Ammon's horn (tissue), 1 donor: ENCODE data around the gene BCL7B.
"Not testable (repeated sequence)": the region's sequence is repeated elsewhere in the genome, so short reads cannot be mapped to it uniquely, and the experiment has no call there.

Experiments used
- DNase-seq: peaks from one replicate; pipeline ENCODE4 v3.0.0-alpha.2; 2016; ENCODE audit warnings: low spot score

BCL7B gene

DNA sequence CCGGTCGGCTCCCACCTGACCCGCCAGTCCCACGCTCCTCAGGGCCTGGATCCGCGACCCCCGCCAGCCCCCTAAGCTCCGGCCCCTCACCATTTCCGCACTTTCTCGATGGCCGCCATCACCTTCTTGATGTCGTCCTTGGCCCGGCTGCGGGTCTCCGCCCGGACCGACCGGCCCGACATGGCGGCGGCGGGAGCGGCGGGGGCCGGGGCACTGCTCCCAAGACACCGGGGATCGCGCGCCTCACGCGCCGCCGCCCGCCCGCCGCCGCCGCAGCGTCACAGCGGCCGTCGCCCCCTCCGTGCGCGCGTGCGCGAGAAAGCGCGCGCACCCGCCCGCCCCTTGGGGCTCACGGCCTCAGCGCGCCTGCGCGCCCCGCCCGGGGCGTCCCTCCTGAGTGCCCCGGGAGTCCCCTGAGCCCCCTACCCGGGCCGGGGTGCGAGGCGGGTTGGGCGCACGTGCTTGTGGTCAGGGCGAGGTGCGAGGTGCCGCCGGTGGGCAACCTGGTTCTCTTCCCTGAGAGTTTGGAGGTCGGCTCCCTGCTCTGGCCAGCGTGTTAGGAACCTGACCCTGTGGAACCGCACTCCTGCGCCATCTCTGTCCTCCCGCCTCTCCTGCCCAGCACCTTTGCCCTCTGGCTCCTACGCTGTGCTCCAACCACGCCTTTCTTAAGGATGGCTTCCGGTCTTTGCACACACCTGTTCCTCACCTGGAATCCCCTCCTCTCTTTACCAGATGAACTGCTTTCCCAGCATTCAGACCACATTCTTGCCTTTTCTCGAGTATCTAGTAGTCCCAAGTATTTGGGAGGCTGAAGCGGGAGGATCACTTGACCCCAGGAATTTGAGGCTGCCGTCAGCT, at the start of gene BCL7B:
BCL7B (minus strand) TSS at position 294 of the 861 bp plus-strand sequence; CDS start at position 182, 112 bp downstream.
- peak; percentile 54 for DNase-seq

GRCh38 chr7:73605601-73606220, 48.2 kb upstream of the BCL7B start:
- DNase-seq = no peak

GRCh38 chr7:73602721-73603651, 45.5 kb upstream of the BCL7B start:
- peak; percentile 58 for DNase-seq

DNA sequence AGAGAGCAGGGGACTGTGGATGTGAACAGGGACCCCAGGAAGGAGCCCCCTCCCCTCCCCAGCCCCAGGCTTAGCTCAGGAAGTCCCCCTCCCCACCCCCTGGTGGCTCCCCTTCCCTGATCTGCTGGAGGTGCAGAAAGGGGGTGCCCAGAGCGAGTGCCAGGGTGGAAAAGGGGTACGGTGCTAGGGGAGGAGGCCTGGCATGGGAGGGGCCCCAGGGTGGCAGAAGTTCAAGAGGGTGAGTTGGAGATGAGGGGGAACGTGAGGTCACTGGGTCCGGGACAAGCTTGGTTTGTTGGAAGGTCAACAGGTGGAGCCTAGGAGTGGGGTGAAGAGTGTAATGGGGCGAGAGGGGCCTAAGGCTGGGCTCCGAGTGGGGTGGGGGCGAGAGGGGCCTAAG, 42.4 kb upstream of the BCL7B start:
- no peak for DNase-seq

DNA sequence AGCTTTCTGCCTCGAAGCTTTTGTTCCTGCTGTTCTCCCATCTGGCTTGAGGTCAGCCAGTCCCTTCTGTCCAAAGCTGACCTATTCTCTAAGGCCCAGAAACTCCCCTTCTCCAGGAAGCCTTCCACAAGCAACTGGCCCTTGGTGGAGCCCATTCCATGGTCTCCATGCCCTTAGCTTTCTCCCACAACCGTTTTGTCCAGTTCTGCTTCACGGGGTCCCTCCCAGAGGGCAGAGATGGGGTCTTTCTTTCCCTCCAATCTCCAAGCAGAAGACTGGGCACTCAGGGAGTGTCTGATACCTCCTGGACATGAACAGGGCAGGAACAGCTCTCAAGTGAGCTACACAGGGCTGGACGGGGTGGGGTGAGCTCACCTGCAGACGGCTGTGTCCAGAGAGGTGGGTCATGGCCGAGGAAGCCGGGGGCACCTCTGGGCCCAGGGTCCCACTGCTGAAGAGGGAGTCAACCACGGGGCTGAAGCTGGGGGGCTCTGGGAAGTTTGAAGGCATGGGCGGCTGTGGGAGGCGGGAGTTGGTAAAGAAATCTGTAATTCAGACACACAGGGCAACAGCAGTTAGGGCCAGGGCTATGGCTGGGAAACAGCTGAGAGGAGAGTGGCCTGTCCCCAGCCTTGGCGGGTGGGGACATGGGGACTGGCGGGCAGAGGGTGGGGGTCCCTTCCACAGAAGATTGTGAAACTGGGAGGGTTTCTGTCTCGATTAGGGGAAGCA, 41.8 kb upstream of the BCL7B start:
- DNase-seq = no peak

DNA sequence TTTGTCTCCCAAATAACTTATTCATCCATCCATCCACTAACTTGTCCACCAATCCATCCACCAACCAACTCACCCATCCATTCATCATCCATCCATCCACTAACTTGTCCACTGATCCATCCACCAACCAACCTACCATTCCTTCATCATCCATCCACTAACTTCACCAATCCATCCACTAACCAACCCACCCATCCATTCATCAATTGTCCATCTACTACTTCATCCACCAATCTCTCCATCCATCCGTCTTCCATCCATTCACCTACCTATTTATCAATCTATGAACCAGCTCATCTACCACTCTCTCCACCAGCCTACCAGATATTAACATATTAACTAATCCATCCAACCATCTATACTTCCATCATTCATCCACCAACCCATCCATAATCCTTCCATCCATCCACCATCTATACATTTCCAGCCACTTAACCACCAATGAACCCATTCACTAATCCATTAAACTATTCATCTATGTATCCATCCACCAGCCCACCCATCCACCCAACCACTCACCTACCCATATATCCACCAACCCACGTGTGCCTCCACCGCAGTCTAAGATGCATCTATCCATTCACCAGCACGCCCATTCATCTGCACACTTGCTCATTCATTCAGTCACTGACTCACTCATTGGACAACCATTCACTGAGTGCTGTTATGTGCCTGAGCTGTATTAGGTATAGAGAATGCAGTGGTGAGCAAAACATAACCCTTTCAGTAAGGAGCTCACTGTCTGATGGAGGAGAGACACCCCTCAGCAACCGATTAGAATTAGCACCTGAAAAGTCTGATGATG, 40.7 kb upstream of the BCL7B start:
- DNase-seq = no peak

GRCh38 chr7:73596191-73597065, 38.9 kb upstream of the BCL7B start:
- no peak for DNase-seq

GRCh38 chr7:73595358-73595757, 37.9 kb upstream of the BCL7B start:
- DNase-seq = no peak

- no peak for DNase-seq
Measured at GRCh38 chr7:73593207-73594045, 35.9 kb upstream of the BCL7B start.

GRCh38 chr7:73586911-73587310, 29.4 kb upstream of the BCL7B start:
- no peak for DNase-seq

DNA sequence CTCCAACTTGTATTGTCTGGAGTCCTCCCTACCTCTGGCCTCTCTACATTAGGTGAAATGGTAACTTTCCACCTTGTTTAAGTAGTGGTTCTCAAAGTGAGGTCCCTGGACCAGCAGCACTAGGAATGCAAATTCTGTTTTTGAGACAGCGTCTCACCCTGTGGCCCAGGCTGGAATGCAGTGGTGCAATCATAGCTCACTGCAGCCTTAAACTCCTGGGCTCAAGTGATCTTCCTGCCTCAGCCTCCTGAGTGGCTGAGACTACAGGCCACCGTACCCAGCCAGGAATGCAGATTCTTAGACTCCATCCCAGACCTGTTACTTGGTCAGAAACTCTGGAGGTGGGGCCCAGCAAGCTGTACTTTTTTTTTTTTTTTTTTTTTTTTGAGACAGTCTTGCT, 27.7 kb upstream of the BCL7B start:
- no peak for DNase-seq

DNA sequence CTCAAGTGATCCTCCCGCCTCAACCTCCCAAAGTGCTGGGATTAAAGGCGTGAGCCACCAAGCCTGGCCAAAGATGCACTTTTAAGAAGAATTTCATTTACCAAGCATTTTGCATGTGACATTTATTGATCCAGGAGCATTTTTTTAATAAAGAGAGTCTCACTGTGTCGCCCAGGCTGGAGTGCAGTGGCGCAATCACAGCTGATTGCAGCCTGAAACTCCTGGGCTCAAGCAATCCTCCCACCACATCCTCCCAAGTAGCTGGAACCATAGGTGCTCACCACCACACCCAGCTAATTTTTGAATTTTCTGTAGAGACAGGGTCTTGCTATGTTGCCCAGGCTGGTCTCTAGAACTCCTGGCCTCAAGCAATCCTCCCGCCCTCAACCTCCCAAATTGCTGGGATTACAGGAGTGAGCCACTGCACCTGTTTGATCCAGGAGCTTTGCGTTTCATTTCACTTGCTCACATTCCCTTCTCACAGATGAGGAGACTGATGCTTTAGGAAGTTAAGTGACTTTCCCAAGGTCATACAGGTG, 25.2 kb upstream of the BCL7B start:
- no peak for DNase-seq

GRCh38 chr7:73581006-73581405, 23.5 kb upstream of the BCL7B start:
- not testable (repeated sequence) for DNase-seq

DNA sequence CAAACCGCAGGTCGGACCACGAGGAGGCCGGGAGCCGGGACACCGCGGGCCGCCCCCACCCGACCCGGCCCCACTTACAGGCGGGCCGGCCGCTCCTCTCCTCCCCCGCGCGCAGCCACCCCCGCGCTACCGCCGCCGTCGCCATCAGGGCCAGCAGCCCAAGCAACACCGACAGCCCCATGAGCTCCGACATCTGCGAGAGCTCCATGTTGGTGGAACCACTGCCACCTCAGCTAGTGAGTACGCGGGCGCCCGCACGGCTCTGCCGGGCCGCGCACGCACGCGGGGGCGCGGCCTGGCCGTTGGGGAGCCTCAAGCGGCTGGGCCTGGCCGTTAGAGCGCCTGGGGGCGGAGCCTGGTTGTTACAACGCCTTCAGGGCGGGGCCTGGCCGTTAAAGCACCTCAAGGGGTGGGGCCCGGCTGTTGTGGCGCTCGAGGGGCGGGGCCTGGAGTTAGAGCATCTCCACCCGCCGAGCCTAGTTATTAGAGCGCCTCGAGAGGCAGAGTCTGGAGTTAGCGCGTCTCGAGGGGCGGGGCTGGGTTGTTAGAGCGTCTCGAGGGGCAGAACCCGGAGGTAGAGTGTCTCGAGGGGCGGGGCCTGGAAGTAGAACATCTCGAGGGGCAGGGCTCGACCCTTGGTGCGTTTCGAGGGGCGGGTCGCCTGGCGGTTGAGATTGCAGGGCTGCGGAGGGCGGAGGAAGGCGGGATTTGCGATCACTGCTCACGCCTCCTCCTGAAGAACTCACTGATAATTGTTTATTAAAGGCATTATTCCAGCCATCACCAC, 21.0 kb upstream of the BCL7B start, which contains the start of gene TBL2:
TBL2 (minus strand) TSS at position 238 of the 787 bp plus-strand sequence; CDS start at position 208, 30 bp downstream.
- DNase-seq = peak; percentile 99

DNA sequence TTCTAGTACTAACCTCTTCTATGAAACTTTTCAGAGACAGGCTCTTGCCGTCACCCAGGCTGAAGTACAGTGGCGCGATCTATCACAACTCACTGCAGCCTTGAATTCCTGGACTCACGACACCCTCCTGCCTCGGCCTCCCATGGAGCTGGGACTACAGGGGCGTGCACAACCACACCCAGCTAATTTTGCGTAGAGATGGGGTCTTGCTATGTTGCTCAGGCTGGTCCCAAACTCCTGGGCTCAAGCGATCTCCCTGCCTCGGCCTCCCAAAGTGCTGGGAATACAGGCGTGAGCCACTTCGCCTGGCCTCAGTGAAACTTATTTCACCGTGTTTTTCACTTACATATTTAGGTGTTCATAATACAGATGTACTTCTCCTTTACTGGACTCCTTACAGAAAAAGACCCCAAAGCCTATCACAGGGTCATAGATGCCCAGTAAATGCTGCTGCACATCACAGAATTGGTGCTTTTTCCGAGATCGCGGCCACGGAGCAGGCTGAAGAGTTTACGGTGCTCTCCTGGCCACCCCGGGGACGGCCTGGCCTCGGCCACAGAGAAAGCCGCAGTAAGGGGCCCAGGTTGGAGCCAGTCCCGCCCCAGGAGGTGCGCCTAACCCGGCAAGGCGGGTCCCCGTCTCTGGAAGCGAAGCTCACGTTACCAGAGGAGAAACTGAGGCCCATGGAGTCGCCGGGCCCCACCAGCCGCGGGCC, 20.3 kb upstream of the BCL7B start:
- no peak for DNase-seq

- no peak for DNase-seq
Measured at GRCh38 chr7:73573791-73574190, 16.3 kb upstream of the BCL7B start.

DNA sequence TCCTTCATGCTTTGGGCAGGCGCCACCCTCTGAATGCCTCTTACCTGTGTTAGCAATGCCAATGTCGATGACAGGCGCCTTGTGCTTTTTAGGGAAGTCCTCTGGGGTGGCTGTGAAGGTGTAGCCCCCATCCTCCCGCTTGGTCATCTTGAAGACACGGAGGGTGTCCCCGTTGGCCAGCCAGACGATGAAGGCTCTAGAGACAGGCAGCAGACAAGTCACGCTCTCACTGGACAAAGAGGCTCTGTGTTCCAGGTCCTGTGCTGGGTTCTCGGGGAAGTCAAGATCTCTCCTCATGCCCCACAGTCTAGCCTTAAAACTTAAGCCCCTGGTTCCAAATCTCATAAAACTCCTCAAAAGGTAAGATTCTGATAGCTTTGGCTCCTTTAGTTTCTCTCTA, 15.8 kb upstream of the BCL7B start:
- no peak for DNase-seq
